HG03520 (cell line): ENCODE data around the gene FGD6.
"Not testable (repeated sequence)": the region's sequence is repeated elsewhere in the genome, so short reads cannot be mapped to it uniquely, and the experiment has no call there.

Experiments used
- ATAC-seq: cut with Tn5 transposase; IDR thresholded peaks from one replicate; pipeline ENCODE4 v1.9.1; 2021; ENCODE audit warnings: mild to moderate bottlenecking, moderate library complexity; ENCODE audit not compliant: unreplicated experiment

Gene FGD6

GRCh38 chr12:95235621-95236020 is 18.4 kb upstream of the FGD6 start:
- not testable (repeated sequence) for ATAC-seq

- not testable (repeated sequence) for ATAC-seq
Measured at GRCh38 chr12:95234187-95234586, 16.9 kb upstream of the FGD6 start.

GRCh38 chr12:95231190-95231589 is 13.9 kb upstream of the FGD6 start:
- ATAC-seq, result no peak

GRCh38 chr12:95230313-95230712 is 13.0 kb upstream of the FGD6 start:
- ATAC-seq, result no peak

- ATAC-seq, result no peak
Measured at GRCh38 chr12:95229636-95230035, 12.4 kb upstream of the FGD6 start.

GRCh38 chr12:95228617-95229016 is 11.3 kb upstream of the FGD6 start:
- no peak for ATAC-seq

- no peak for ATAC-seq
Measured at GRCh38 chr12:95227818-95228356, 10.6 kb upstream of the FGD6 start.

- ATAC-seq, result no peak
Measured at GRCh38 chr12:95225645-95226212, 8.5 kb upstream of the FGD6 start.

GRCh38 chr12:95224202-95225170 is 7.2 kb upstream of the FGD6 start:
- no peak for ATAC-seq

GRCh38 chr12:95220726-95221125 is 3.5 kb upstream of the FGD6 start:
- ATAC-seq, result no peak

GRCh38 chr12:95220190-95220589 is 2.9 kb upstream of the FGD6 start:
- ATAC-seq, result no peak

- ATAC-seq, result peak; percentile 3
Measured at GRCh38 chr12:95218150-95219133, 1.2 kb upstream of the FGD6 start.

- ATAC-seq, result peak; percentile 18
Measured at GRCh38 chr12:95216711-95217376, 423 bp downstream of the FGD6 start.

GRCh38 chr12:95215949-95216348 is 1.3 kb downstream of the FGD6 start:
- ATAC-seq, result no peak

- no peak for ATAC-seq
Measured at GRCh38 chr12:95214466-95214865, 2.8 kb downstream of the FGD6 start.

- no peak for ATAC-seq
Measured at GRCh38 chr12:95213928-95214327, 3.3 kb downstream of the FGD6 start.

- no peak for ATAC-seq
Measured at GRCh38 chr12:95213119-95213518, 4.1 kb downstream of the FGD6 start.

GRCh38 chr12:95212586-95212985 is 4.7 kb downstream of the FGD6 start:
- ATAC-seq, result no peak

- no peak for ATAC-seq
Measured at GRCh38 chr12:95208678-95209077, 8.6 kb downstream of the FGD6 start.

GRCh38 chr12:95207407-95207806 is 9.9 kb downstream of the FGD6 start:
- no peak for ATAC-seq
